Measurements from ENCODE around the gene OR5AU1.
"Not testable (repeated sequence)": the region's sequence is repeated elsewhere in the genome, so short reads cannot be mapped to it uniquely, and the experiment has no call there.

The OR5AU1 gene

GRCh38 chr14:21182166-21182565 is 26.3 kb upstream of the OR5AU1 start:
- DNase-seq (ENCODE audit: extremely low read depth in 1 of 2, low read depth in 1 of 2) = no peak

- DNase-seq (ENCODE audit: extremely low read depth in 1 of 2, low read depth in 1 of 2) = no peak
Observed at GRCh38 chr14:21171128-21171527, 15.3 kb upstream of the OR5AU1 start.

GRCh38 chr14:21169573-21169972 is 13.7 kb upstream of the OR5AU1 start:
- DNase-seq (ENCODE audit: extremely low read depth in 1 of 2, low read depth in 1 of 2) = no peak

GRCh38 chr14:21168055-21168454 is 12.2 kb upstream of the OR5AU1 start:
- DNase-seq (ENCODE audit: extremely low read depth in 1 of 2, low read depth in 1 of 2) = no peak

- DNase-seq (ENCODE audit: extremely low read depth in 1 of 2, low read depth in 1 of 2) = not testable (repeated sequence)
Observed at GRCh38 chr14:21165670-21166069, 9.8 kb upstream of the OR5AU1 start.

GRCh38 chr14:21165002-21165605 is 9.2 kb upstream of the OR5AU1 start:
- not testable (repeated sequence) for DNase-seq (ENCODE audit: extremely low read depth in 1 of 2, low read depth in 1 of 2)

GRCh38 chr14:21163871-21164291 is 8.0 kb upstream of the OR5AU1 start:
- DNase-seq (ENCODE audit: extremely low read depth in 1 of 2, low read depth in 1 of 2) = no peak

- no peak for DNase-seq (ENCODE audit: extremely low read depth in 1 of 2, low read depth in 1 of 2)
Observed at GRCh38 chr14:21162081-21162480, 6.2 kb upstream of the OR5AU1 start.

- no peak for DNase-seq (ENCODE audit: extremely low read depth in 1 of 2, low read depth in 1 of 2)
Observed at GRCh38 chr14:21160061-21160610, 4.3 kb upstream of the OR5AU1 start.

GRCh38 chr14:21158175-21158574 is 2.3 kb upstream of the OR5AU1 start:
- not testable (repeated sequence) for DNase-seq (ENCODE audit: extremely low read depth in 1 of 2, low read depth in 1 of 2)

GRCh38 chr14:21149641-21150367 is 6.1 kb downstream of the OR5AU1 start:
- DNase-seq (ENCODE audit: extremely low read depth in 1 of 2, low read depth in 1 of 2) = no peak

- no peak for DNase-seq (ENCODE audit: extremely low read depth in 1 of 2, low read depth in 1 of 2)
Observed at GRCh38 chr14:21145437-21145836, 10.4 kb downstream of the OR5AU1 start.

- no peak for DNase-seq (ENCODE audit: extremely low read depth in 1 of 2, low read depth in 1 of 2)
Observed at GRCh38 chr14:21142357-21142756, 13.5 kb downstream of the OR5AU1 start.

- no peak for DNase-seq (ENCODE audit: extremely low read depth in 1 of 2, low read depth in 1 of 2)
Observed at GRCh38 chr14:21136024-21136423, 19.8 kb downstream of the OR5AU1 start.

GRCh38 chr14:21133901-21134300 is 22.0 kb downstream of the OR5AU1 start:
- no peak for DNase-seq (ENCODE audit: extremely low read depth in 1 of 2, low read depth in 1 of 2)

- DNase-seq (ENCODE audit: extremely low read depth in 1 of 2, low read depth in 1 of 2) = no peak
Observed at GRCh38 chr14:21123429-21123828, 32.4 kb downstream of the OR5AU1 start.

- DNase-seq (ENCODE audit: extremely low read depth in 1 of 2, low read depth in 1 of 2) = no peak
Observed at GRCh38 chr14:21121122-21121521, 34.7 kb downstream of the OR5AU1 start.

- no peak for DNase-seq (ENCODE audit: extremely low read depth in 1 of 2, low read depth in 1 of 2)
Observed at GRCh38 chr14:21120686-21121085, 35.2 kb downstream of the OR5AU1 start.

- no peak for DNase-seq (ENCODE audit: extremely low read depth in 1 of 2, low read depth in 1 of 2)
Observed at GRCh38 chr14:21118933-21119332, 36.9 kb downstream of the OR5AU1 start.

GRCh38 chr14:21113369-21113768 is 42.5 kb downstream of the OR5AU1 start:
- no peak for DNase-seq (ENCODE audit: extremely low read depth in 1 of 2, low read depth in 1 of 2)

- DNase-seq (ENCODE audit: extremely low read depth in 1 of 2, low read depth in 1 of 2) = no peak
Observed at GRCh38 chr14:21112255-21112654, 43.6 kb downstream of the OR5AU1 start.

All from activated CD8-positive, alpha-beta memory T cell treated with anti-CD3 and anti-CD28 coated beads for 1 hour (primary cell).